Vagina (tissue), 2 donors: Measurements from ENCODE around the gene VPS26C. TPM values are rescaled to one million over a fixed set of nuclear protein-coding genes. Genes with fewer than 3 reads are reported as not detected.
A peak's percentile ranks its signal among the peaks of the same experiment; 100 is the strongest.

Source experiments
- DNase-seq, 2 donors: peaks; one replicate each; pipeline ENCODE4 v3.0.0-alpha.2; 2017; ENCODE audit errors: extremely low spot score in 2 of 2
- H3K27ac ChIP-seq: fragments of 200-600 bp; sonication (generic); one replicate; pipeline ENCODE4 v1.5.1; 2019
- H3K27me3 ChIP-seq: fragments of 200-600 bp; sonication (generic); one replicate; pipeline ENCODE4 v1.5.1; 2019
- H3K36me3 ChIP-seq, 2 donors: fragments of 200-600 bp; sonication (generic); one replicate each; pipeline ENCODE4 v1.5.1; 2017 to 2019
- H3K4me1 ChIP-seq: fragments of 200-600 bp; sonication (generic); one replicate; pipeline ENCODE4 v1.5.1; 2019
- H3K4me3 ChIP-seq, 2 donors: fragments of 200-600 bp; sonication (generic); 1 replicate in 1 of 2; 2 replicates in 1 of 2; pipeline ENCODE4 v1.5.1; 2016 to 2019
- H3K9me3 ChIP-seq: fragments of 200-600 bp; sonication (generic); one replicate; pipeline ENCODE4 v1.5.1; 2019
- CTCF ChIP-seq, 3 experiments: fragments of 450-650 bp in 2 of 3; fragments of 200-600 bp in 1 of 3; sonication (generic) in 1 of 3; IDR thresholded peaks; one replicate each; pipeline ENCODE4 v1.5.1; 2017 to 2019; ENCODE audit warnings: antibody characterized with exemption in 3 of 3, mild to moderate bottlenecking in 2 of 3, moderate library complexity in 2 of 3
- POLR2A ChIP-seq, 2 donors: fragments of 450-650 bp; IDR thresholded peaks; one replicate each; pipeline ENCODE4 v1.6.1; 2017; ENCODE audit warnings: antibody characterized with exemption in 2 of 2, mild to moderate bottlenecking in 2 of 2, moderate library complexity in 2 of 2
- POLR2AphosphoS5 ChIP-seq, 2 donors: sonication (generic); formaldehyde crosslinking; IDR thresholded peaks; one replicate each; pipeline ENCODE4 v1.9.0; 2017; ENCODE audit warnings: antibody characterized with exemption in 2 of 2, mild to moderate bottlenecking in 2 of 2, low read depth in 1 of 2; ENCODE audit not compliant: insufficient read depth in 1 of 2
- intact Hi-C: fragments of 100-400 bp; cut with DNase I; formaldehyde crosslinking; loops from one replicate; pipeline ENCODE4 v1.15.1; 2023
- total RNA-seq: library from RNA; depleted of rRNA; stranded (reverse); fragments of >200 nt; gene quantifications from one replicate; pipeline ENCODE4 v1.2.3, GENCODE V29; 2016

The VPS26C gene
- total RNA-seq, 1 donor from 2014 or later, result 49.6 TPM

- Histone ChIP-seq H3K27ac (peak overlapping the region; percentile 91), H3K36me3 (peaks cover 0 to 18% of the 10 kb centered on the region in 2 donors), H3K4me3 (peak overlapping the region; percentile 63), H3K9me3 (no peaks in the 10 kb centered on the region), H3K27me3 (no peaks in the 10 kb centered on the region), H3K4me1 (peaks cover 20% of the 10 kb centered on the region)
- TF ChIP-seq CTCF (IDR thresholded peaks at IDR 0.05) (no peak), POLR2A (IDR thresholded peaks at IDR 0.05) (no peak)
- no peak for DNase-seq
- intact Hi-C loops, result no loop called here
Observed at GRCh38 chr21:37219761-37220432, 47.2 kb downstream of the VPS26C start.

GRCh38 chr21:37214952-37215351, 52.2 kb downstream of the VPS26C start:
- Histone ChIP-seq H3K4me3 (no peak overlapping the region), H3K36me3 (no peaks in the 10 kb centered on the region), H3K27me3 (no peaks in the 10 kb centered on the region), H3K4me1 (peaks cover 5% of the 10 kb centered on the region), H3K9me3 (no peaks in the 10 kb centered on the region), H3K27ac (no peak overlapping the region)
- no peak for DNase-seq
- intact Hi-C loops, result no loop called here
- TF ChIP-seq POLR2AphosphoS5 (IDR thresholded peaks at IDR 0.05; ENCODE audit: insufficient read depth in 1 of 2, low read depth in 1 of 2) (no peak), POLR2A (IDR thresholded peaks at IDR 0.05) (no peak), CTCF (IDR thresholded peaks at IDR 0.05) (no peak)

GRCh38 chr21:37210799-37211198, 56.3 kb downstream of the VPS26C start:
- peak in 1 of 2 donors; percentile 8 for DNase-seq
- intact Hi-C loops, result no loop called here
- H3K27ac ChIP-seq, result no peak overlapping the region
- H3K9me3 ChIP-seq, result no peaks in the 10 kb centered on the region
- H3K36me3 ChIP-seq, result no peaks in the 10 kb centered on the region
- no peaks in the 10 kb centered on the region for H3K27me3 ChIP-seq
- TF ChIP-seq CTCF (IDR thresholded peaks at IDR 0.05) (no peak), POLR2A (IDR thresholded peaks at IDR 0.05) (no peak), POLR2AphosphoS5 (IDR thresholded peaks at IDR 0.05; ENCODE audit: insufficient read depth in 1 of 2, low read depth in 1 of 2) (no peak)
- H3K4me3 ChIP-seq, result no peak overlapping the region
- H3K4me1 ChIP-seq, result peaks cover 9% of the 10 kb centered on the region

GRCh38 chr21:37210130-37210529, 57.0 kb downstream of the VPS26C start:
- intact Hi-C loops, result no loop called here
- Histone ChIP-seq H3K4me1 (peaks cover 9% of the 10 kb centered on the region), H3K9me3 (no peaks in the 10 kb centered on the region), H3K36me3 (no peaks in the 10 kb centered on the region), H3K27me3 (no peaks in the 10 kb centered on the region), H3K4me3 (no peak overlapping the region), H3K27ac (no peak overlapping the region)
- DNase-seq, result peak in 1 of 2 donors; percentile 37
- no peak for TF ChIP-seq CTCF (IDR thresholded peaks at IDR 0.05)
- TF ChIP-seq POLR2AphosphoS5 (IDR thresholded peaks at IDR 0.05; ENCODE audit: insufficient read depth in 1 of 2, low read depth in 1 of 2), result no peak
- TF ChIP-seq POLR2A (IDR thresholded peaks at IDR 0.05), result no peak

GRCh38 chr21:37208741-37209225, 58.4 kb downstream of the VPS26C start:
- intact Hi-C loops, result no loop called here
- TF ChIP-seq CTCF (IDR thresholded peaks at IDR 0.05) (no peak), POLR2A (IDR thresholded peaks at IDR 0.05) (no peak), POLR2AphosphoS5 (IDR thresholded peaks at IDR 0.05; ENCODE audit: insufficient read depth in 1 of 2, low read depth in 1 of 2) (no peak)
- Histone ChIP-seq H3K36me3 (no peaks in the 10 kb centered on the region), H3K9me3 (no peaks in the 10 kb centered on the region), H3K27ac (no peak overlapping the region), H3K4me3 (no peak overlapping the region), H3K4me1 (peaks cover 9% of the 10 kb centered on the region), H3K27me3 (no peaks in the 10 kb centered on the region)
- DNase-seq, result peak in 1 of 2 donors; percentile 69
